Heart left ventricle (tissue), 16 donors: ENCODE results near the gene C9orf43. TPM values are rescaled to one million over a fixed set of nuclear protein-coding genes. Genes with fewer than 3 reads are reported as not detected.
A peak's percentile ranks its signal among the peaks of the same experiment; 100 is the strongest.

ENCODE experiments used
- ATAC-seq, 4 donors: fragments of 200-7000 bp; cut with Tn5 transposase; one replicate each; pipeline ENCODE4 v1.9.1; 2020 to 2022; ENCODE audit warnings: moderate library complexity in 4 of 4, mild to moderate bottlenecking in 3 of 4, moderate number of reproducible peaks in 1 of 4
- DNase-seq, 5 donors: peaks; one replicate each; pipeline ENCODE4 v3.0.0-alpha.2; 2020
- H3K27ac ChIP-seq, 12 donors: fragments of 200-600 bp; sonication (generic) in 4 of 12; one replicate each; pipeline versions ENCODE4 v1.5.0 to v1.8.0; 2016 to 2022; ENCODE audit warnings: mild to moderate bottlenecking in 2 of 12
- H3K27me3 ChIP-seq, 9 donors: fragments of 200-600 bp; sonication (generic) in 2 of 9; one replicate each; pipeline versions ENCODE4 v1.5.1 to v1.8.0; 2016 to 2022; ENCODE audit warnings: mild to moderate bottlenecking in 3 of 9
- H3K36me3 ChIP-seq, 9 donors: fragments of 200-600 bp; sonication (generic) in 2 of 9; one replicate each; pipeline versions ENCODE4 v1.5.0 to v1.8.0; 2018 to 2022; ENCODE audit warnings: mild to moderate bottlenecking in 2 of 9
- H3K4me1 ChIP-seq, 12 donors: fragments of 200-600 bp; sonication (generic) in 4 of 12; one replicate each; pipeline versions ENCODE4 v1.5.0 to v1.8.0; 2016 to 2022; ENCODE audit warnings: mild to moderate bottlenecking in 3 of 12
- H3K4me3 ChIP-seq, 12 donors: fragments of 200-600 bp; sonication (generic) in 4 of 12; one replicate each; pipeline versions ENCODE4 v1.5.0 to v1.8.0; 2017 to 2022; ENCODE audit warnings: mild to moderate bottlenecking in 9 of 12, moderate library complexity in 4 of 12
- H3K9me3 ChIP-seq, 12 donors: fragments of 200-600 bp; sonication (generic) in 4 of 12; one replicate each; pipeline versions ENCODE4 v1.5.0 to v1.8.0; 2016 to 2022; ENCODE audit warnings: mild to moderate bottlenecking in 1 of 12
- CTCF ChIP-seq, 12 donors: fragments of 200-600 bp; sonication (generic) in 4 of 12; IDR thresholded peaks; one replicate each; pipeline versions ENCODE4 v1.5.0 to v1.8.0; 2018 to 2022; ENCODE audit warnings: antibody characterized with exemption in 12 of 12, mild to moderate bottlenecking in 5 of 12
- POLR2A ChIP-seq, 2 donors: fragments of 450-650 bp; IDR thresholded peaks; one replicate each; pipeline ENCODE4 v1.6.1; 2017; ENCODE audit warnings: antibody characterized with exemption in 2 of 2, mild to moderate bottlenecking in 2 of 2, moderate library complexity in 2 of 2
- WGBS, 4 donors: extraction: QIAGEN DNeasy Blood & Tissue Kit in 2 of 4; methylation state at CpG; one replicate each; pipeline versions ENCODE4 v1.1.5 to v1.1.7; 2013 to 2018; 5-methylcytosine and 5-hydroxymethylcytosine counted together
- intact Hi-C, 10 donors: fragments of 100-400 bp; cut with DNase I; formaldehyde crosslinking; loops; one replicate each; pipeline versions ENCODE4 v1.11.1 to v1.14.2; 2022
- polyA plus RNA-seq, 2 donors: library from polyadenylated mRNA; stranded (reverse); fragments of 200-250 nt; gene quantifications; one replicate each; pipeline ENCODE4 v1.2.3, GENCODE V29; 2013
- total RNA-seq, 9 donors: library from RNA; depleted of rRNA in 2 of 9; stranded (reverse); fragments of >200 nt in 2 of 9; fragmentation: NEBNext Ultra II Directional in 3 of 9; extraction: Animal tissue kit (Norgen Biotek cat#: 25700) in 3 of 9; gene quantifications; one replicate each; pipeline versions ENCODE4 v1.1.0 to v1.2.4, GENCODE V29; 2016 to 2023
- donor health status: ischemic (EF 13 %, LVEDD 7.1; RV severe dilation, severe dysfunction).
- donor health status: healthy with polysubstance abuse.
- donor health status: DM: no; HTN: yes; CAD: no.
- donor health status: DM: no; HTN: no; CAD: no.
- donor health status: ischemic (EF 25% LVEDD 6.9; RV normal size, moderate dysfunction).
- donor health status: ischemic (EF 25% LVEDD 5.7; RV mildly dilated, moderate dysfunction).
- donor health status: healthy.
- donor health status: DM: yes; HTN: yes; CAD: no.
- donor health status: ischemic (EF 35%, LVEDD 5.7; RV mildly dilated, moderate dysfunction).
- donor health status: nonischemic (EF 11% LVEDD 7.7; RV severe dilation, severe dysfunction).
- donor health status: DM: yes; HTN: yes; CAD: no.
- donor health status: PGD.
- donor health status: ischemic (EF 29% LVEDD 5.4; RV normal size, mild dysfunction).
- donor health status: nonischemic (EF 23%, LVEDD 6.1; RV moderate dilation, normal function).

The C9orf43 gene
- total and polyA plus RNA-seq, 11 donors = 0.14 to 0.93 (median 0.25) TPM; not detected in 5

DNA sequence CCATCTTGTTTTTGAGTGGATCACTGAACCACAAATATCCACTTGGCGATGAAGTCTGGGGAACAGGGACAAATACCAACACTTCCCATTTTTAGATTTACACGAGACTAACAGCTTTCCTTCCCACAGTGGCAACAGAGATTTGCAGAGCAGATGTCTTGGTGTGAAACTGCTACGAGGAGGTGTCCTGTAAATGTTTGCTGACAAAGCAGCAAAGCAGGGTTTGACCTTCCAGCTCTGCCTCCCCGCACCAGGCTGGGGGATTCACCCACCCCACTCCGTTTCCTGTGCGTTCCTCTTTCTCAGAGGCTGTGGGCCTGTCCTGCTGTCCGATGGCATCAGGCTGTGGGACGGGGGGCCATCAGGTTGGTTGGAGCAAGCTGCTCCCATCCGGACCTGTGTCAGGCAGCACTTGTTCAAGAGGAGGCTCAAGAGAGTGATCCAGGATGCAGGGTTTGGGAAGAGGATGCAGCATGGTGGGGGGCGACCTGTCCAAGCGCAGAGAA, 52.3 kb downstream of the C9orf43 start:
- WGBS, 4 donors = 73 to 83% (median 80%) methylated on average over 10 to 11 of the region's 11 CpGs
- no peak for DNase-seq
- no peak overlapping the region for H3K4me3 ChIP-seq
- H3K27ac ChIP-seq = peak overlapping the region in 4 of 12 donors; percentile 85 to 93 (median 88)
- no peaks in the 10 kb centered on the region for H3K36me3 ChIP-seq
- H3K4me1 ChIP-seq = peaks cover 0 to 20% (median 0%) of the 10 kb centered on the region in 12 donors
- H3K9me3 ChIP-seq = no peaks in the 10 kb centered on the region
- no peak for TF ChIP-seq POLR2A (IDR thresholded peaks at IDR 0.05)
- TF ChIP-seq CTCF (IDR thresholded peaks at IDR 0.05) = no peak
- H3K27me3 ChIP-seq = peaks cover 0 to 7% (median 0%) of the 10 kb centered on the region in 9 donors
- intact Hi-C loops = no loop called here
- no peak for ATAC-seq

GRCh38 chr9:113463418-113464285, 53.1 kb downstream of the C9orf43 start, which contains the start of gene RGS3:
Gene RGS3, plus strand, starts transcription at chr9:113463727. Its CDS starts 76 bp downstream, at chr9:113463803.
- WGBS, 4 donors = 15 to 33% (median 28%) methylated on average over 10 to 55 of the region's 55 CpGs
- TF ChIP-seq CTCF (IDR thresholded peaks at IDR 0.05) (peak in 3 of 12 donors; percentile 13 to 36 (median 27)), POLR2A (IDR thresholded peaks at IDR 0.05) (peak; percentile 11 to 42)
- H3K36me3 ChIP-seq = no peaks in the 10 kb centered on the region
- H3K27ac ChIP-seq = peak within 1 kb of the TSS in 11 of 12 donors; percentile 33 to 93 (median 85)
- peak within 1 kb of the TSS in 11 of 12 donors; percentile 32 to 70 (median 54) for H3K4me3 ChIP-seq
- H3K27me3 ChIP-seq = peaks cover 0 to 7% (median 0%) of the 10 kb centered on the region in 9 donors
- ATAC-seq (peak; percentile 94 to 97 (median 94)), DNase-seq (peak; percentile 73 to 83 (median 77))
- no peaks in the 10 kb centered on the region for H3K9me3 ChIP-seq
- peaks cover 0 to 20% (median 0%) of the 10 kb centered on the region in 12 donors for H3K4me1 ChIP-seq
- intact Hi-C loops = no loop called here

DNA sequence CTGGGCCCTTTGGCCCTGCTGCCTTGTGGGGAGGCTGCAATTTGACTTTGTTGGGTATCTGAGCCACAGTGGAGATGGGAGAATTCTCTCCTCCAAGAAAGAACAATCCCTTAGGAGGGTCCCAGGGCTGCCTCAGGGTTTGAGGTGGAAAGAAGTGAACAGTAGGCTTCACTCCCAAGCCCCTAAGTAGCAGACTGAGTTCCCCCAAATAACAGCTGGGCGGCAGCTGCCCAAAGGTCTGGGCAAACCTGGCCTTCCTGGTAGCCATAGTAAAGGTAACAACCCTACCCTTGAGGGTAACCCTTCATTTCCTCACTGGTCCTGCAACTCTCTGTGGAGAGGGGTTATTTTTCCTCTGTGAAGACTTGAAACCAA, 53.7 kb downstream of the C9orf43 start:
- peaks cover 0 to 24% (median 1%) of the 10 kb centered on the region in 12 donors for H3K4me1 ChIP-seq
- TF ChIP-seq POLR2A (IDR thresholded peaks at IDR 0.05) (no peak), CTCF (IDR thresholded peaks at IDR 0.05) (no peak)
- WGBS, 4 donors = 50 to 88% (median 78%) methylated on average over 1 of the region's 1 CpG
- H3K9me3 ChIP-seq = no peaks in the 10 kb centered on the region
- H3K27me3 ChIP-seq = peaks cover 0 to 7% (median 0%) of the 10 kb centered on the region in 9 donors
- peak overlapping the region in 11 of 12 donors; percentile 32 to 70 (median 54) for H3K4me3 ChIP-seq
- peak overlapping the region in 11 of 12 donors; percentile 33 to 93 (median 85) for H3K27ac ChIP-seq
- intact Hi-C loops = no loop called here
- DNase-seq (no peak), ATAC-seq (peak in 1 of 4 donors; percentile 2)
- H3K36me3 ChIP-seq = no peaks in the 10 kb centered on the region

- Histone ChIP-seq H3K4me1 (peaks cover 0 to 29% (median 3%) of the 10 kb centered on the region in 12 donors), H3K36me3 (no peaks in the 10 kb centered on the region), H3K4me3 (peak overlapping the region in 3 of 12 donors; percentile 14 to 70 (median 23)), H3K27me3 (peaks cover 0 to 7% (median 0%) of the 10 kb centered on the region in 9 donors), H3K27ac (peak overlapping the region in 7 of 12 donors; percentile 12 to 86 (median 40)), H3K9me3 (no peaks in the 10 kb centered on the region)
- WGBS, 4 donors = 58 to 73% (median 67%) methylated on average over 2 of the region's 2 CpGs
- intact Hi-C loops = no loop called here
- TF ChIP-seq POLR2A (IDR thresholded peaks at IDR 0.05) (no peak), CTCF (IDR thresholded peaks at IDR 0.05) (no peak)
- no peak for DNase-seq
- no peak for ATAC-seq
Measured at GRCh38 chr9:113465599-113466140, 55.1 kb downstream of the C9orf43 start.
